Stimulated activated naive CD8-positive, alpha-beta T cell treated with anti-CD3 and anti-CD28 coated beads, Interleukin-15, amount 100 ng/mL, for 72 hours (primary cell): ENCODE data around the gene OR4E2.
"Not testable (repeated sequence)": the region's sequence is repeated elsewhere in the genome, so short reads cannot be mapped to it uniquely, and the experiment has no call there.

ENCODE experiments used
- ATAC-seq: fragments of 150-1000 bp; cut with Tn5 transposase; 2 replicates; pipeline ENCODE4 v1.10.0; 2021; ENCODE audit warnings: mild to moderate bottlenecking, moderate library complexity
- DNase-seq, 2 donors: peaks; one replicate each; pipeline ENCODE4 v3.0.0; 2021 to 2022
- H3K27ac Mint-ChIP-seq, 2 donors: one replicate each; pipeline ENCODE4 v1.8.0; 2022; ENCODE audit warnings: mild to moderate bottlenecking in 2 of 2, mixed read lengths in 2 of 2, moderate library complexity in 2 of 2
- H3K27me3 Mint-ChIP-seq: one replicate; pipeline ENCODE4 v1.8.0; 2022; ENCODE audit warnings: mixed read lengths
- H3K4me1 Mint-ChIP-seq: one replicate; pipeline ENCODE4 v1.8.0; 2022; ENCODE audit warnings: mild to moderate bottlenecking, mixed read lengths
- H3K4me3 Mint-ChIP-seq, 2 donors: one replicate each; pipeline ENCODE4 v1.8.0; 2022; ENCODE audit warnings: mild to moderate bottlenecking in 2 of 2, mixed read lengths in 2 of 2, moderate library complexity in 1 of 2
- H3K9me3 Mint-ChIP-seq, 2 donors: one replicate each; pipeline ENCODE4 v1.8.0; 2022; ENCODE audit warnings: mixed read lengths in 2 of 2

OR4E2 gene

DNA sequence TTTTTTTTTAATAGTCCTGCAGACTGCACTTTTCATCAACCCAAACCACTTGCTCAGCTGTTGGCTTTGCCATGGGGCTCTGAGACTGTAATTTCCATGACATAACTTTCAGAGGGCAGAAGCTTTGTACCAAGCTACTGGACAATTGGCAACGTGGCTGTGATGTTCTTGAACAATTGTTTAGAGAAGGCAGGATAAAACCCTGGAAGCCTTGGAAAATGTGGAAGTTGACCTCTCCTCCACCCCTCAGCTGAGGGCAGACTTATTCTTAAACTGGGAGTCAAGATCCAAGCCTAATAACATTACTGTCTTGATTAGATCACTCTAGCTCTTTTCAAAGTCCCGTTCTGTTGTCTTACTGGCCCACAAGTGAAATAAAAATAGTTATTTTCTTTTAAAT, 17.7 kb downstream of the OR4E2 start:
- peaks cover 0 to 7% of the 10 kb centered on the region in 2 donors for H3K9me3 Mint-ChIP-seq
- H3K27ac Mint-ChIP-seq: no peak overlapping the region
- H3K4me1 Mint-ChIP-seq: no peaks in the 10 kb centered on the region
- no peak overlapping the region for H3K4me3 Mint-ChIP-seq
- ATAC-seq (no peak), DNase-seq (no peak)
- peaks cover 23% of the 10 kb centered on the region for H3K27me3 Mint-ChIP-seq

DNA sequence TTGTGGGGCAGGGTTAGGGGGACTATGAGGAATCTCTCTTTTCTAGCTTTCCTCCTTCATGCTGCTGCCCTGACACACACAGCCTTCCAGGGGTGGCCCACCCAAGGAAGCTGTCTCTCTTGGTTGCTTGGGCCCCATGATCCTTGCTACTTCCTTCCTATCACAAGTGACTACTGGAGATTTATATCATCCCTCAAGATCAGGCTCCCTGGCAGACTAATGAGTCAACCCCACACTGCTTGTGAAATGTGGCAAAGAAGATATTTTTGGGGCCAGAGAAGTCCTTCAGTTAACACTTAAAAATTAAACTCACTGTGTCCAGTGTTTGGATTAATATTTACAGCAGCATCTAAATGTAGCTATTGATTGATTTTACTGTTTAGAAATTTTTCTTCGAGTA, 18.5 kb downstream of the OR4E2 start:
- Mint-ChIP-seq H3K4me3 (no peak overlapping the region), H3K9me3 (peaks cover 0 to 7% of the 10 kb centered on the region in 2 donors), H3K27ac (no peak overlapping the region), H3K4me1 (no peaks in the 10 kb centered on the region), H3K27me3 (peaks cover 23% of the 10 kb centered on the region)
- DNase-seq: no peak
- ATAC-seq: no peak

DNA sequence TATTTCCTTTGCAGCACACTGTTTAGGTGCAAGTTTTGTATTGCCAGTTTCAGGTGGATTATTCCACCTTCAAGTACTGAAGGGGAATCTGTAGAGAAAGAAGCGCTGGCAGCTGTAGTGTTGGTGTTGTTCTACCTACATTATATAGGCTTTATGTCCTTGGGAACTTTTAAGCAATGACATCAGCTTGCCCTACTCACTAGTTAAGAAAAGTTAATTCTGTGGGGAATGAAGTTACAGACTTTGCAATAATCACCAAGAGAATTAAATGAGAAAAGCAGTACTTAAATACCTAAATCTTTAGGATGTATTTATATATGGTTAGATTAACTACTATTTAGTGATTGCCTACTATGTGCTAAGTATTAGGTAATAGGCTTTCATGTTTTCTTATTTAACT, 20.1 kb downstream of the OR4E2 start, which contains the start of gene OR4E1:
Gene OR4E1, minus strand, starts transcription at position 101 of the 400 bp plus-strand sequence. CDS start 2,883 bp downstream, outside the sequence.
- no peak within 1 kb of the TSS for H3K27ac Mint-ChIP-seq
- no peak within 1 kb of the TSS for H3K4me3 Mint-ChIP-seq
- H3K9me3 Mint-ChIP-seq: peaks cover 0 to 7% of the 10 kb centered on the region in 2 donors
- no peak for DNase-seq
- H3K27me3 Mint-ChIP-seq: peaks cover 35% of the 10 kb centered on the region
- no peaks in the 10 kb centered on the region for H3K4me1 Mint-ChIP-seq
- no peak for ATAC-seq

DNA sequence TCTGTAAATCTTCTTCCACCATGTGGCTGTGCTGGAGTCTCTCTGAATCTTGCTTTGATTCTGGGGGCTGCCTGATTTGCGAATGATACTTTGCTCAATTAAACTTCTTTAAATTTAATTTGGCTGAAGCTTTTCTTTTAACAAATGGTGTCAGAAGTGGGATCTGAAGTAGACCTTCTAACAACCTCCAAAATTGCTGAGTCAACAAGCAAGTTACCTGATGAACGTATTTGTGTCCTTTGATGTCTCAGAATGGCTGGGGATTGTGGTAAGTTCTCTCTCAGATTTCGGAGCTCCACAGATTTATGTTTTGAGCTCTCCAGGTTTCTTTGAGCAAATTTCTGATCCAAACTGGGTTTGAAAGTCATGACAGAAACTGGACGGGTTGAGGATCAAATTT, 21.9 kb downstream of the OR4E2 start:
- Mint-ChIP-seq H3K4me3 (no peak overlapping the region), H3K9me3 (peaks cover 0 to 7% of the 10 kb centered on the region in 2 donors), H3K27me3 (peaks cover 23% of the 10 kb centered on the region), H3K27ac (peak overlapping the region in 1 of 2 donors; percentile 48), H3K4me1 (no peaks in the 10 kb centered on the region)
- DNase-seq (no peak), ATAC-seq (no peak)

DNA sequence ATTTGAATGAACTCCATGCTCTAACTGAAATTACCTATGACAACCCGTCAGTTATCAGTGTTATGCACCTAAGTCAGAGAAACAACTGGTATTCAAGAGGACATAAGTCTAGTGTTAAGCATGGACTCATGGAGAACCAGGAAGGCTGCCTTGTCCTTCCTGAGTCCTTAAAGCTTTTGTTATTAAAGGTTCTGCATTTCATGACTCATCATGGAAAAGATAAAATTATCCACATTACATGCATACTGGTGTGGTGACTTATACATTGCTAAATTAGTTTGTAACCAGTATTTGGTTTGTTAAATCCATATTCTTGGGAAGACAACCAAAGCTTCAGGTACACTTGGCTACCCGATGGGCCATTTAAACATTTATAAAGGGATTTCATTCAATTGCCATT, 26.4 kb downstream of the OR4E2 start:
- H3K9me3 Mint-ChIP-seq: peaks cover 0 to 7% of the 10 kb centered on the region in 2 donors
- DNase-seq: no peak
- no peaks in the 10 kb centered on the region for H3K4me1 Mint-ChIP-seq
- no peak overlapping the region for H3K27ac Mint-ChIP-seq
- ATAC-seq: no peak
- no peak overlapping the region for H3K4me3 Mint-ChIP-seq
- H3K27me3 Mint-ChIP-seq: peaks cover 33% of the 10 kb centered on the region

DNA sequence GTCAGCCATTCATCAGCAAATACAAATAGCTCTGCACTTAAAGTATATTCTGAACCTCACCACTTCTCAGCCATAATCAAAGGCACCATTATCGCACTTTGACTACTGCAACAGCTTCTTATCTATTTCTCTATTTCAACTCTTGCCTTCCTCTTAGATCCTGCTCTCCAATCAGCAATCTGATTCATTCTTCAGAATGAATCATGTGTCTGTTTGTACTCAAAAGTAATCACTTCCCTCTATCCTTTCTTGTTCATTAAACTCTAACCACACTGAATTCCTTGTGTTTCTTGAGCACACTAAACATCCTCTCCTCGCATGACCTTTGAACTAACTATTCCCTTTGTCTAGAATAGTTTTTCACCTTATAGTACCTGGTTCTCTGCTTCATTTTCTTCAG, 32.8 kb downstream of the OR4E2 start:
- H3K9me3 Mint-ChIP-seq: no peaks in the 10 kb centered on the region
- no peak overlapping the region for H3K27ac Mint-ChIP-seq
- no peak for DNase-seq
- no peak for ATAC-seq
- peaks cover 24% of the 10 kb centered on the region for H3K27me3 Mint-ChIP-seq
- no peak overlapping the region for H3K4me3 Mint-ChIP-seq
- H3K4me1 Mint-ChIP-seq: no peaks in the 10 kb centered on the region

DNA sequence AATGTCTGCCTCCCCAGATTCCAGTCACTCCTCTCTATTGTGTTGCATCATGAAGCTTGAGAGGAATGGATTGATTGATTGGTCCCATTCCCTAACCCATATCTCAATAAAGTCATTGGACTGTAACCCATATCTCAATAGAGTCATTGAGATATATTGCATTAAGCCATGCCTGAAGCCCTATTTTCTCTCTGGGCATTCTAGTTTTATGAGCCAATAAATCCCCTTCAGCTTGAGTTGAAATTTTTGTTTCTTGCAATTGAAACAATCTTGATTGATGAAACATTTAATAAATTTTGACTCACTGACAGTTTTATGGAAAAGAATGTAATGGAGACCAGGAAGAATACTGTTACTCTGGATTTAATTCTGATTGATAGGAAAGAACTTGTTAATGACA, 40.8 kb downstream of the OR4E2 start:
- no peaks in the 10 kb centered on the region for H3K9me3 Mint-ChIP-seq
- no peak overlapping the region for H3K4me3 Mint-ChIP-seq
- DNase-seq (no peak), ATAC-seq (no peak)
- H3K27me3 Mint-ChIP-seq: peaks cover 24% of the 10 kb centered on the region
- no peak overlapping the region for H3K27ac Mint-ChIP-seq
- no peaks in the 10 kb centered on the region for H3K4me1 Mint-ChIP-seq

DNA sequence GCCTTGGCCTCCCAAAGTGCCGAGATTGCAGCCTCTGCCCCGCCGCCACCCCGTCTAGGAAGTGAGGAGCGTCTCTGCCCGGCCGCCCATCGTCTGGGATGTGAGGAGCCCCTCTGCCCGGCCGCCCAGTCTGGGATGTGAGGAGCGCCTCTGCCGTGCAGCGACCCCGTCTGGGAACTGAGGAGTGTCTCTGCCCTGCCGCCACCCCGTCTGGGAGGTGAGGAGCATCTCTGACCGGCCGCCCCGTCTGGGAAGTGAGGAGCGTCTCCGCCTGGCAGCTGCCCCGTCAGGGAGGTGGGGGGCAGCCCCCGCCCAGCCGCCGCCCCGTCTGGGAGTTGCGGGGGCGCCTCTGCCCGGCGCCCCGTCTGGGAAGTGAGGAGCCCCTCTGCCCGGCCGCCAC, 44.0 kb downstream of the OR4E2 start:
- H3K27ac Mint-ChIP-seq, H3K4me3 Mint-ChIP-seq, DNase-seq, ATAC-seq, H3K4me1 Mint-ChIP-seq, H3K9me3 Mint-ChIP-seq: not testable (repeated sequence)
- H3K27me3 Mint-ChIP-seq: peaks cover 25% of the 10 kb centered on the region

DNA sequence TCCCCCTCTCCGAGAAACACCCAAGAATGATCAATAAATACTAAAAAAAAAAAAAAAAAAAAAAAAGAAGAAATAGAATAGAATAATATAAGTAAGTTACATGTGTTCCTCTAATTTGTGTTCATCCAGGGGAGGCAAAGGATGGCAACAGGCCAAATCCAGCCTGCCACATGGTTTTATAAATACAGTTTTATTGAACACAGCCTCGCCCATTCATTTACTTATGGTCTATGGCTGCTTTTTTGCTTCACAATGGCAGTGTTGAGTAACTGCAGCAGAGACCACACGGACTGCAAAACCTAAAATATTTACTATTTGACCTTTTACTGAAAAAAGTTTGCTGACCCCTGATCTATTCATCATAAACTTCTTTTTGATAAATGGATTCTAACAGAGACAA, 44.9 kb downstream of the OR4E2 start:
- not testable (repeated sequence) for DNase-seq, H3K4me1 Mint-ChIP-seq, H3K4me3 Mint-ChIP-seq, H3K9me3 Mint-ChIP-seq, H3K27ac Mint-ChIP-seq, ATAC-seq
- H3K27me3 Mint-ChIP-seq: peaks cover 25% of the 10 kb centered on the region

DNA sequence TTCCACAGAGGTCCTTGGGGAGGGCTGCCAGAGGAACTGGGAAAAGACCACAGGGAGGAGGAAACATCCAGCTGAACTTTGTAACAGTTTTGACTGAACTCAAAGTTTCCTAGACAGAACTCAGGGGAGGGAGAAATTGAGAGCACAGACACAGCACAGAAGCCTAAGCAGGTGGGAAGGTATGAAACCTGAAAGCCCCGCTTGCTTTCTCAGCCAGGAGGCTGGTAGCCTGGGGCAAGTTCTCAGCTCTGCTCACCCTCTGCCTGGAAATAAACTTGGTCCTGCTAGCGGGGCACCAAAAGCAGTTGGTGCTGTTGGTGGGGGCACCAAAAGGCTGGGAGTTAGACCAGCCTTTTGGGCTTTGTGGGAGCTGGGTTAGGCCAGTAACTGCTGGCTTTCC, 45.9 kb downstream of the OR4E2 start:
- ATAC-seq (no peak), DNase-seq (no peak)
- Mint-ChIP-seq H3K9me3 (no peaks in the 10 kb centered on the region), H3K27ac (no peak overlapping the region), H3K27me3 (peaks cover 22% of the 10 kb centered on the region), H3K4me3 (no peak overlapping the region), H3K4me1 (peaks cover 13% of the 10 kb centered on the region)

DNA sequence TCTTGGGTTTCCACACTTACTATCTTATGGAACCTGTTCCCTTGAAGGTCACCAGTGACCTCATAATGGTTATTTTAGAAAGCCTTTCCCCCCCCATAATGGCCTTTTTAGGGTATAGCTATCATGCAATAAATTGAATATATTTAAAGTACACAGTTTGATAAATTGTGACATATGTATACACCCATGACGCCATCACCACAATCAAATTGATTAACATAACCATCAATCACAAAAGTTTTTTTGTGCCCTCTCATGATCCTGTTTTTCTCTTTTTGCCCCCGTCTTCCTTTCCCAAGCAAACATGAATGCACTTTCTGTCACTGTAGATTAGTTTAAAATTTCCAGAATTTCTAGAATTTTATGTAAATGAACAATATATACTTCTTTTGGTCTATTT, 48.7 kb downstream of the OR4E2 start:
- peaks cover 8 to 10% of the 10 kb centered on the region in 2 donors for H3K9me3 Mint-ChIP-seq

DNA sequence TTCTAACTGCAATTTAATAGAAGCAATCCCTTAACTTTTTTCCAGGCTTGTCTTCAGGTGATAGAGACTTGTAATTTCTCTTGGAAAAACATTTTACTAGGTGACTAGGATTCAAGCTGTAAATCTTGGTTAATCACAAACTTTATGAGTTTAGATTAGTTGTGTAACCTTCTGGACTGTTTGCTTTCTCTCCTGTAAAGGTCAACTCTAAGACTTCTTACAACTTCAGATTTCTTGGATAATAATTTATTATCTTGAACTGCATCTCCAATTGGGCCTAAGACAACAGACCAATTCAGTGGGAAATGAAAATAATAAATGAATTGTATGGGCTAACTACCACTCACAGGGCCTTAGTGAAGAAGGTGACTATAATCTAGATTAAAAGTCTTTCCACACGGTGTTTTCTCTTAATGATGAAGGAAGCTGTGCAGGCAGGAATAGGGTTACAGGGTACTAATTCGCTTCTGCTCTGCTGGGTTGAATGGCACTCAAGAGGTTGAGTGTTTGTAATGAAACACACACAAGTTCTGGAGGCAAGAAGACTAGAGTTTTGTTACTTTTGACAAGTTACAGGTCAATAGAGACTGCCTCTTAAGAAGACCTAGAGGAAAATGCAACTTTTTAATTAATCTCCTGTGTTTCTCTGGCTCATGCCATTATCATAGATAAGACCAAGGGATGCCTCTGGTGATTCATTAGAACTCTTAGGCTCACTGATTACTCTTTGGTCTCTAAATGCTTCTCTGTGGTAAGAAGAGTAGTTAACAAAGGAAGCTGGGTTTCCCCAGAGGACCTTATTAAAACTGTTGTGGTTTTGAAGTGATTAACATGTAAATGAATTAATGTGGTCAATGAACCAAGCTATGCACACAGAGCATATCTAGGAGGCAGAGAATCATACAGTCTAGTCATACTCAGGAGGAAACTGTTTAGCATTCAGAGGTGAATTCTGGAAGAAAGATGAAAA, 50.0 kb downstream of the OR4E2 start:
- Mint-ChIP-seq H3K4me1 (peaks cover 23% of the 10 kb centered on the region), H3K4me3 (no peak overlapping the region), H3K27me3 (peaks cover 30% of the 10 kb centered on the region), H3K27ac (no peak overlapping the region), H3K9me3 (peaks cover 8 to 19% of the 10 kb centered on the region in 2 donors)
- peak; percentile 99 for ATAC-seq
- peak in 1 of 2 donors; percentile 15 for DNase-seq

More for the DNA sequence above, 48.7 kb downstream of the OR4E2 start:
- Mint-ChIP-seq H3K27ac (no peak overlapping the region), H3K4me3 (no peak overlapping the region), H3K27me3 (peaks cover 22% of the 10 kb centered on the region), H3K4me1 (peaks cover 23% of the 10 kb centered on the region)
- ATAC-seq (no peak), DNase-seq (no peak)

DNA sequence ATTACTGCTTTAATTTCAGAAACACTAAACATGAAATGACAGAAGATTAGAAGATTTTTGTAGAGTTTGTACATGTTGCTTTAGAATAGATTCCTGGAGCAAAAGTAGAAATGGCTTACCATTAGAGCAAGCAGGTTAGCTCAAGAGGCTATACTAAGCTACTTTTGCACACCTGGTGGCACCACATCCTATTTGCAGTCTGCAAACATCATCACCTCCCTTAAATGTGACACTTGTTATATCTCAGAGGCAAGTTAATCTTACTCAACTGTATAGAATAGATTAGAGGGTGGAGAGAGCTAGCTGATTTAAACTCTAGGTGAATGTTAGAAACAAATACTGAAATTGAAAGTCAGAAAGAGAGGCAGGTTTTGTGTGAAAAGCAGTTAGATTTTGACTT, 50.7 kb downstream of the OR4E2 start:
- no peak for DNase-seq
- Mint-ChIP-seq H3K27ac (no peak overlapping the region), H3K4me1 (peaks cover 23% of the 10 kb centered on the region), H3K27me3 (peaks cover 25% of the 10 kb centered on the region), H3K9me3 (peaks cover 8 to 19% of the 10 kb centered on the region in 2 donors), H3K4me3 (peak overlapping the region in 1 of 2 donors; percentile 30)
- ATAC-seq: peak; percentile 57

DNA sequence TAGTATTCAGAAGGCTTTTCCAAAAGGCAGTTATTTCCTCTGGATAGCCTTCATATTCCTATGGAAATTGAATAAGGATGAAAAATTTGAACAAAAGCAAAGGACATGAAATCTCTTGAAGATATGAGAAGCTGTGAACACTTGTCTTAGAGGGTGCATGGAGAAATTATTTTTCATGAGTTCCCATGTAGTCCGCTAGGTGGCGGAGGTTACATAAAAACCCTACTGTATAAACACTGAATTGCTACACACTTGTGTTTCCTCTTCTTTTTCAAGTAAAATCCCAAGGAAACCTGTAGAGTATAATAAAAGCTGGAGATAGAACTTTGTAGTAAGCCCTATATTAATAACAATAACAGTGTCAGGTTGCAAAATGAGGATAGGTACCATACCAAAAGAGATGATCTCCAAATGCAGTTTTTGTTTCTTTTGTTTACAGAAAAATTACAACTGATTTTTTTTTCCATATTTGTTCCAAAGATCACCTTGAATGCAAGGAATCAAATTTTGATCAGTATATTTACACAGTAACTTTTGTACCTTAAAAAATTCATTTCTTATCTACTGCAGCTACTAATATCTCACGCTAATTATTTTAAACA, 57.8 kb downstream of the OR4E2 start:
- DNase-seq (no peak), ATAC-seq (peak; percentile 75)
- Mint-ChIP-seq H3K9me3 (peaks cover 7 to 15% of the 10 kb centered on the region in 2 donors), H3K27me3 (peaks cover 27% of the 10 kb centered on the region), H3K4me1 (peaks cover 6% of the 10 kb centered on the region), H3K27ac (peak overlapping the region in 1 of 2 donors; percentile 38), H3K4me3 (peak overlapping the region in 1 of 2 donors; percentile 60)

DNA sequence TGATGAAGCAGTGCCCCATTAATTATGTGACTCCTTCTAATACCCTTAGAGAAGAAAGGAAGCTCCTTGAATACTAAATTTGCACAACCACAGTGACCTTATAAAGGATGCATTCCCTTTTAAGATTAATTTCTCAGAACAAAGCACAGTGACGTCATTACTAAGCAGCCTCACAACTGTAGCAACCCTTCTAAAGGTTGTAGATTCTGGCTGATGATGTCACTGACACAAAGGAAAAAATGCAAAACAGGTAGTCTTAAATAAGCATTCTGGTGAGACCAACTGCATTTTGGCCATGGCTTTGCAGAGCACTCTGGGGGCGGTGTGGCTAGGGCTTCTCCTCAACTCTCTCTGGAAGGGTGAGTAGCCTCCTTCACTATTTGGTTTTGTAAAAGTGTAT, 58.4 kb downstream of the OR4E2 start:
- Mint-ChIP-seq H3K4me1 (peaks cover 6% of the 10 kb centered on the region), H3K27me3 (peaks cover 21% of the 10 kb centered on the region), H3K27ac (no peak overlapping the region), H3K4me3 (peak overlapping the region; percentile 28 to 60), H3K9me3 (peaks cover 1 to 10% of the 10 kb centered on the region in 2 donors)
- DNase-seq (no peak), ATAC-seq (peak; percentile 54)
